PC-3 (cell line): Measurements from ENCODE around the gene BRF1. TPM values are rescaled to one million over a fixed set of nuclear protein-coding genes. Genes with fewer than 3 reads are reported as not detected.
A peak's percentile ranks its signal among the peaks of the same experiment; 100 is the strongest.

Source experiments
- ATAC-seq: fragments of 200-7000 bp; cut with Tn5 transposase; 2 replicates; pipeline ENCODE4 v1.9.1; 2020; ENCODE audit warnings: mild to moderate bottlenecking, moderate library complexity
- BruUV-seq: library from RNA; stranded (reverse); fragments of 400-500 nt; replicated peaks from 2 replicates; lab custom pipeline; 2021; lab: Mats Ljungman, UMichigan
- CTCF ChIA-PET: fragments of 300-600 bp; sonication (Branson Sonifier 250); formaldehyde crosslinking; loops from one replicate; lab custom pipeline; 2022; ENCODE audit warnings: antibody characterized with exemption; lab: Charles Lee
- POLR2A ChIA-PET: fragments of 300-600 bp; sonication (Branson Sonifier 250); formaldehyde crosslinking; loops from one replicate; lab custom pipeline; 2022; ENCODE audit warnings: antibody characterized with exemption; ENCODE audit not compliant: unreplicated experiment; lab: Charles Lee
- DNase-seq: peaks from one replicate; pipeline ENCODE4 v3.0.0-alpha.2; 2015
- H2AFZ ChIP-seq: fragments of 300-600 bp; sonication (generic); 2 replicates; pipeline ENCODE4 v1.6.0; 2016; ENCODE audit warnings: antibody characterized with exemption, low read length
- H3F3A ChIP-seq: fragments of 300-600 bp; sonication (generic); one replicate; pipeline ENCODE4 v1.6.0; 2017; ENCODE audit warnings: antibody characterized with exemption, low read length, control low read depth, mild to moderate bottlenecking; ENCODE audit not compliant: unreplicated experiment
- H3K27ac ChIP-seq: fragments of 300-600 bp; sonication (generic); 2 replicates; pipeline ENCODE4 v1.5.1; 2016; ENCODE audit warnings: mild to moderate bottlenecking, low read length
- H3K27me3 ChIP-seq: fragments of 300-600 bp; sonication (generic); 2 replicates; pipeline ENCODE4 v1.6.1; 2016; ENCODE audit warnings: low read length, mixed read lengths
- H3K36me3 ChIP-seq: fragments of 300-600 bp; sonication (generic); 2 replicates; pipeline ENCODE4 v1.6.1; 2016; ENCODE audit warnings: low read depth, mixed run types, low read length, mixed read lengths
- H3K4me1 ChIP-seq: fragments of 300-600 bp; sonication (generic); 2 replicates; pipeline ENCODE4 v1.5.1; 2016; ENCODE audit warnings: low read length; ENCODE audit not compliant: insufficient read depth
- H3K4me2 ChIP-seq: fragments of 300-600 bp; sonication (generic); 2 replicates; pipeline ENCODE4 v1.6.0; 2016; ENCODE audit warnings: low read length
- H3K4me3 ChIP-seq: fragments of 300-600 bp; sonication (generic); 2 replicates; pipeline ENCODE4 v1.5.1; 2016; ENCODE audit warnings: mild to moderate bottlenecking, low read length, mixed read lengths
- H3K79me2 ChIP-seq: fragments of 300-600 bp; sonication (generic); 2 replicates; pipeline ENCODE4 v1.6.1; 2017; ENCODE audit warnings: low read length, mixed read lengths
- H3K9ac ChIP-seq: fragments of 300-600 bp; sonication (generic); 2 replicates; pipeline ENCODE4 v1.6.0; 2016; ENCODE audit warnings: mild to moderate bottlenecking, low read length
- H3K9me2 ChIP-seq: fragments of 300-600 bp; sonication (generic); replicated peaks from 2 replicates; pipeline ENCODE4 v1.6.1; 2016; ENCODE audit warnings: mixed run types, low read length, mixed read lengths
- H3K9me3 ChIP-seq: fragments of 300-600 bp; sonication (generic); 2 replicates; pipeline ENCODE4 v1.6.1; 2016; ENCODE audit warnings: low read length, mixed read lengths
- H4K20me1 ChIP-seq: fragments of 300-600 bp; sonication (generic); 2 replicates; pipeline ENCODE4 v1.6.1; 2016; ENCODE audit warnings: low read length, mixed read lengths
- EZH2 ChIP-seq: fragments of 300-600 bp; sonication (generic); IDR thresholded peaks from one replicate; pipeline ENCODE4 v1.6.1; 2017; ENCODE audit warnings: antibody characterized with exemption, mild to moderate bottlenecking, low read length; ENCODE audit not compliant: unreplicated experiment
- EZH2phosphoT487 ChIP-seq: fragments of 300-600 bp; sonication (generic); IDR thresholded peaks from 2 replicates; pipeline ENCODE4 v1.6.1; 2018; ENCODE audit warnings: mild to moderate bottlenecking, antibody characterized with exemption, low read length, borderline replicate concordance
- intact Hi-C: fragments of 100-400 bp; cut with micrococcal nuclease; formaldehyde crosslinking; loops from 2 replicates; pipeline ENCODE4 v1.9.0; 2023
- total RNA-seq: library from RNA; depleted of rRNA; stranded (reverse); fragments of >200 nt; gene quantifications from 2 replicates; pipeline ENCODE4 v1.2.3, GENCODE V29; 2014
- TF ChIP-seq, protein P1 (sequence below): fragments of 300-600 bp; sonication (generic); conservative IDR thresholded peaks from 2 replicates; pipeline ENCODE4 v1.5.1; 2017; ENCODE audit warnings: antibody characterized with exemption, low read depth, mild to moderate bottlenecking, low read length

BRF1 gene
- total RNA-seq, 1 experiment from 2014 or later = 55.8 TPM

GRCh38 chr14:105224845-105225570 lies 75.8 kb downstream of the BRF1 start:
- ATAC-seq = no peak
- POLR2A ChIA-PET = no interaction called here
- CTCF ChIA-PET = no interaction called here
- intact Hi-C loops = no loop called here
- BruUV-seq = no TSS peak
- Histone ChIP-seq H3F3A (no peaks in the 10 kb centered on the region), H3K4me2 (no peak overlapping the region), H3K36me3 (no peaks in the 10 kb centered on the region; the same call in 1 of the 2 replicates), H3K9me2 (no peaks in the 10 kb centered on the region), H4K20me1 (no peaks in the 10 kb centered on the region), H3K9ac (no peak overlapping the region), H3K4me1 (peaks cover 11% of the 10 kb centered on the region), H3K9me3 (no peaks in the 10 kb centered on the region), H2AFZ (no peak overlapping the region), H3K27me3 (no peaks in the 10 kb centered on the region), H3K79me2 (no peaks in the 10 kb centered on the region), H3K4me3 (no peak overlapping the region), H3K27ac (no peak overlapping the region)
- TF ChIP-seq EZH2 (no peak), EZH2phosphoT487 (no peak)
- TF ChIP-seq, protein P1, sequence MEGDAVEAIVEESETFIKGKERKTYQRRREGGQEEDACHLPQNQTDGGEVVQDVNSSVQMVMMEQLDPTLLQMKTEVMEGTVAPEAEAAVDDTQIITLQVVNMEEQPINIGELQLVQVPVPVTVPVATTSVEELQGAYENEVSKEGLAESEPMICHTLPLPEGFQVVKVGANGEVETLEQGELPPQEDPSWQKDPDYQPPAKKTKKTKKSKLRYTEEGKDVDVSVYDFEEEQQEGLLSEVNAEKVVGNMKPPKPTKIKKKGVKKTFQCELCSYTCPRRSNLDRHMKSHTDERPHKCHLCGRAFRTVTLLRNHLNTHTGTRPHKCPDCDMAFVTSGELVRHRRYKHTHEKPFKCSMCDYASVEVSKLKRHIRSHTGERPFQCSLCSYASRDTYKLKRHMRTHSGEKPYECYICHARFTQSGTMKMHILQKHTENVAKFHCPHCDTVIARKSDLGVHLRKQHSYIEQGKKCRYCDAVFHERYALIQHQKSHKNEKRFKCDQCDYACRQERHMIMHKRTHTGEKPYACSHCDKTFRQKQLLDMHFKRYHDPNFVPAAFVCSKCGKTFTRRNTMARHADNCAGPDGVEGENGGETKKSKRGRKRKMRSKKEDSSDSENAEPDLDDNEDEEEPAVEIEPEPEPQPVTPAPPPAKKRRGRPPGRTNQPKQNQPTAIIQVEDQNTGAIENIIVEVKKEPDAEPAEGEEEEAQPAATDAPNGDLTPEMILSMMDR = no peak
- peak; percentile 43 for DNase-seq

GRCh38 chr14:105223770-105224544 lies 76.8 kb downstream of the BRF1 start:
- POLR2A ChIA-PET = no interaction called here
- Histone ChIP-seq H3K9me3 (no peaks in the 10 kb centered on the region), H3K27ac (peak overlapping the region; percentile 9; the same call in 1 of the 2 replicates), H3K36me3 (no peaks in the 10 kb centered on the region; the same call in 1 of the 2 replicates), H3F3A (no peaks in the 10 kb centered on the region), H3K4me2 (no peak overlapping the region), H3K79me2 (no peaks in the 10 kb centered on the region), H3K4me3 (no peak overlapping the region), H3K4me1 (peaks cover 11% of the 10 kb centered on the region), H3K9me2 (no peaks in the 10 kb centered on the region), H4K20me1 (no peaks in the 10 kb centered on the region), H3K9ac (no peak overlapping the region), H2AFZ (no peak overlapping the region), H3K27me3 (no peaks in the 10 kb centered on the region)
- ATAC-seq = no peak
- TF ChIP-seq EZH2 (no peak), EZH2phosphoT487 (no peak)
- TF ChIP-seq, protein P1 = no peak
- BruUV-seq = no TSS peak
- CTCF ChIA-PET = no interaction called here
- no peak for DNase-seq
- intact Hi-C loops = no loop called here
